HG02870 (cell line): ENCODE measurements around the gene RNU4-1.
"Not testable (repeated sequence)": the region's sequence is repeated elsewhere in the genome, so short reads cannot be mapped to it uniquely, and the experiment has no call there.

ENCODE experiments used
- ATAC-seq: cut with Tn5 transposase; IDR thresholded peaks from one replicate; pipeline ENCODE4 v1.9.1; 2021; ENCODE audit warnings: mild to moderate bottlenecking, moderate library complexity; ENCODE audit not compliant: unreplicated experiment

The RNU4-1 gene

GRCh38 chr12:120259418-120260202 lies 33.4 kb downstream of the RNU4-1 start:
- ATAC-seq: no peak

GRCh38 chr12:120258323-120258896 lies 34.6 kb downstream of the RNU4-1 start:
- no peak for ATAC-seq

GRCh38 chr12:120257041-120257821 lies 35.8 kb downstream of the RNU4-1 start:
- no peak for ATAC-seq

- ATAC-seq: no peak
These were observed 38.2 kb downstream of the RNU4-1 start for GRCh38 chr12:120254809-120255208.

GRCh38 chr12:120253313-120253712 lies 39.7 kb downstream of the RNU4-1 start:
- ATAC-seq: not testable (repeated sequence)

- no peak for ATAC-seq
These were observed 40.7 kb downstream of the RNU4-1 start for GRCh38 chr12:120252071-120252906.

- ATAC-seq: not testable (repeated sequence)
These were observed 41.5 kb downstream of the RNU4-1 start for GRCh38 chr12:120251364-120252070.

GRCh38 chr12:120249875-120250795 lies 42.9 kb downstream of the RNU4-1 start:
- ATAC-seq: no peak

- no peak for ATAC-seq
These were observed 43.7 kb downstream of the RNU4-1 start for GRCh38 chr12:120249266-120249874.

GRCh38 chr12:120247621-120248030 lies 45.4 kb downstream of the RNU4-1 start:
- ATAC-seq: no peak

GRCh38 chr12:120247183-120247582 lies 45.9 kb downstream of the RNU4-1 start:
- ATAC-seq: no peak

- not testable (repeated sequence) for ATAC-seq
These were observed 46.3 kb downstream of the RNU4-1 start for GRCh38 chr12:120246705-120247104.
